GM23338 (cell line): ENCODE data around the gene PTX3. TPM values are rescaled to one million over a fixed set of nuclear protein-coding genes. Genes with fewer than 3 reads are reported as not detected.

Experiments used
- ATAC-seq: fragments of 200-7000 bp; cut with Tn5 transposase; 3 replicates; pipeline ENCODE4 v1.9.1; 2020
- DNase-seq: peaks from one replicate; pipeline ENCODE4 v3.0.0-alpha.2; 2015; ENCODE audit warnings: low spot score
- H2AFZ ChIP-seq: fragments of 200-600 bp; sonication (generic); 2 replicates; pipeline ENCODE4 v1.8.0; 2016; ENCODE audit warnings: antibody characterized with exemption, mild to moderate bottlenecking, moderate library complexity
- H3F3A ChIP-seq: fragments of 200-600 bp; sonication (generic); replicated peaks from 2 replicates; pipeline ENCODE4 v1.8.0; 2017; ENCODE audit warnings: antibody characterized with exemption, mixed run types, low read depth
- H3K27ac ChIP-seq: fragments of 200-600 bp; sonication (generic); 2 replicates; pipeline ENCODE4 v1.6.1; 2016; ENCODE audit warnings: low read depth
- H3K27me3 ChIP-seq: fragments of 200-600 bp; sonication (generic); 2 replicates; pipeline ENCODE4 v1.8.0; 2016; ENCODE audit warnings: mild to moderate bottlenecking, mixed run types, moderate library complexity; ENCODE audit not compliant: insufficient read depth
- H3K36me3 ChIP-seq: fragments of 200-600 bp; sonication (generic); 2 replicates; pipeline ENCODE4 v1.8.0; 2016; ENCODE audit warnings: mild to moderate bottlenecking; ENCODE audit not compliant: insufficient read depth
- H3K4me1 ChIP-seq: fragments of 200-600 bp; sonication (generic); 2 replicates; pipeline ENCODE4 v1.8.0; 2016; ENCODE audit warnings: mild to moderate bottlenecking, moderate library complexity; ENCODE audit not compliant: insufficient read depth
- H3K4me2 ChIP-seq: fragments of 200-600 bp; sonication (generic); 2 replicates; pipeline ENCODE4 v1.7.1; 2017; ENCODE audit warnings: mixed run types
- H3K4me3 ChIP-seq: fragments of 200-600 bp; sonication (generic); 2 replicates; pipeline ENCODE4 v1.6.1; 2016; ENCODE audit warnings: mixed run types
- H3K79me2 ChIP-seq: fragments of 200-600 bp; sonication (generic); replicated peaks from 2 replicates; pipeline ENCODE4 v1.8.0; 2017; ENCODE audit warnings: mild to moderate bottlenecking; ENCODE audit not compliant: insufficient read depth
- H3K9me2 ChIP-seq: fragments of 200-600 bp; sonication (generic); 2 replicates; pipeline ENCODE4 v1.8.0; 2017; ENCODE audit not compliant: insufficient read depth
- H4K20me1 ChIP-seq: fragments of 200-600 bp; sonication (generic); replicated peaks from 2 replicates; pipeline ENCODE4 v1.8.0; 2017; ENCODE audit warnings: mild to moderate bottlenecking; ENCODE audit not compliant: insufficient read depth
- H3K27ac Mint-ChIP-seq: 2 replicates; pipeline ENCODE4 v1.8.0; 2020; ENCODE audit warnings: inconsistent platforms, mild to moderate bottlenecking, moderate library complexity, mixed read lengths
- H3K27me3 Mint-ChIP-seq: 3 replicates; pipeline ENCODE4 v1.8.0; 2022; ENCODE audit warnings: low read depth, mild to moderate bottlenecking, moderate library complexity, mixed read lengths, inconsistent platforms; ENCODE audit not compliant: insufficient read depth, poor library complexity
- H3K36me3 Mint-ChIP-seq: 3 replicates; pipeline ENCODE4 v1.8.0; 2021; ENCODE audit warnings: low read depth, mild to moderate bottlenecking, inconsistent platforms, moderate library complexity, mixed read lengths
- H3K4me1 Mint-ChIP-seq: 3 replicates; pipeline ENCODE4 v1.8.0; 2020; ENCODE audit warnings: mild to moderate bottlenecking, inconsistent platforms, mixed read lengths
- H3K4me3 Mint-ChIP-seq: 3 replicates; pipeline ENCODE4 v1.8.0; 2021; ENCODE audit warnings: moderate library complexity, mild to moderate bottlenecking, inconsistent platforms, mixed read lengths
- H3K9me3 Mint-ChIP-seq: 3 replicates; pipeline ENCODE4 v1.8.0; 2020; ENCODE audit warnings: moderate library complexity, mild to moderate bottlenecking, inconsistent platforms, mixed read lengths
- CREB1 ChIP-seq: fragments of 250-450 bp; sonication (Bioruptor Pico); IDR thresholded peaks from 2 replicates; pipeline ENCODE4 v1.5.0; 2020; ENCODE audit warnings: low read depth, mild to moderate bottlenecking, moderate library complexity
- CTCF ChIP-seq, 2 experiments: fragments of 200-600 bp in 1 of 2; sonication (generic) in 1 of 2; conservative IDR thresholded peaks; 2 replicates each; pipeline versions ENCODE4 v1.5.1 to v1.6.1; 2016 to 2017; ENCODE audit warnings: antibody characterized with exemption in 2 of 2, low read depth in 2 of 2, mild to moderate bottlenecking in 2 of 2, moderate library complexity in 1 of 2
- ETS1 ChIP-seq: IDR thresholded peaks from 2 replicates; pipeline ENCODE4 v1.6.1; 2016; ENCODE audit warnings: antibody characterized with exemption
- EZH2 ChIP-seq: fragments of 200-600 bp; sonication (generic); IDR thresholded peaks from one replicate; pipeline ENCODE4 v1.8.0; 2017; ENCODE audit warnings: antibody characterized with exemption, mild to moderate bottlenecking, low read depth; ENCODE audit not compliant: unreplicated experiment
- EZH2phosphoT487 ChIP-seq: fragments of 200-600 bp; sonication (generic); IDR thresholded peaks from one replicate; pipeline ENCODE4 v1.8.1; 2018; ENCODE audit warnings: antibody characterized with exemption; ENCODE audit not compliant: unreplicated experiment
- JUNB ChIP-seq: IDR thresholded peaks from one replicate; pipeline ENCODE4 v1.6.1; 2016; ENCODE audit warnings: antibody characterized with exemption; ENCODE audit not compliant: unreplicated experiment
- NANOG ChIP-seq: IDR thresholded peaks from 2 replicates; pipeline ENCODE4 v1.6.1; 2016; ENCODE audit warnings: antibody characterized with exemption, borderline replicate concordance
- POLR2AphosphoS5 ChIP-seq: IDR thresholded peaks from 2 replicates; pipeline ENCODE4 v1.6.1; 2016; ENCODE audit warnings: antibody characterized with exemption, low read depth
- ZNF114 ChIP-seq: fragments of 250-450 bp; sonication (Bioruptor Pico); IDR thresholded peaks from 2 replicates; pipeline ENCODE4 v1.5.0; 2020; ENCODE audit warnings: mild to moderate bottlenecking, moderate library complexity
- ZNF331 ChIP-seq: fragments of 250-450 bp; sonication (Bioruptor Pico); IDR thresholded peaks from 2 replicates; pipeline ENCODE4 v1.5.0; 2020; ENCODE audit warnings: low read depth, mild to moderate bottlenecking, moderate library complexity
- ZNF462 ChIP-seq: fragments of 250-450 bp; sonication (Bioruptor Pico); IDR thresholded peaks from 2 replicates; pipeline ENCODE4 v1.5.0; 2020; ENCODE audit warnings: mild to moderate bottlenecking, moderate library complexity
- polyA plus RNA-seq: library from polyadenylated mRNA; unstranded; fragments of >200 nt; fragmentation: Nextera tagmentation; extraction: Ambion mirVana; gene quantifications from 2 replicates; pipeline ENCODE4 v1.2.1, GENCODE V29; 2016
- total RNA-seq: library from RNA; depleted of rRNA; stranded (reverse); fragments of >200 nt; shearing (Covaris generic); gene quantifications from 2 replicates; pipeline ENCODE4 v1.2.3, GENCODE V29; 2014

The PTX3 gene
- total and polyA plus RNA-seq, 2 experiments from 2014 or later: 1.2 to 2.4 TPM

GRCh38 chr3:157471064-157471463 lies 34.4 kb downstream of the PTX3 start (continued):
- no peak for TF ChIP-seq CREB1 (CRISPR knock-in tag)
- TF ChIP-seq ZNF331 (CRISPR knock-in tag): no peak
- TF ChIP-seq NANOG: no peak
- no peak for TF ChIP-seq CTCF (conservative IDR thresholded peaks at IDR 0.05; ENCODE audit: low read depth in 2 of 2)

DNA sequence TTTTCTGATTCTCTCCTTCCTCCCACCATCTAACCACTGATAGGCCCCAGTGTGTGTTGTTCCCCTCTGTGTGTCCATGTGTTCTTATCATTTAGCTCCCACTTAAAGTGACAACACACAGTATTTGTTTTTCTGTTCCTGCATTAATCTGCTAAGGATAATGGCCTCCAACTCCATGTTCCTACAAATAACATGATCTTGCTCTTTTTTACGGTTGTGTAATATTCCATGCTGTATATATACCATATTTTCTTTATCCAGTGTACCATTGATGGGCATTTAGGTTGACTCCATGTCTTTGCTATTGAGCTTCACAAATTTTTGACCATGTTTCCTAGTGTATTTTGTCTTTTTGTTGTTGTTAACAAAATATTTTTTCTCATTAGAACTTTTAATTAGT lies 36.0 kb downstream of the PTX3 start:
- Histone ChIP-seq H3K36me3 (no peaks in the 10 kb centered on the region), H3K4me2 (no peak overlapping the region), H3K27me3 (no peaks in the 10 kb centered on the region), H3K4me3 (no peak overlapping the region), H3K79me2 (no peaks in the 10 kb centered on the region), H3F3A (no peaks in the 10 kb centered on the region), H3K4me1 (no peaks in the 10 kb centered on the region), H3K9me2 (no peaks in the 10 kb centered on the region), H2AFZ (no peak overlapping the region), H3K27ac (no peak overlapping the region), H4K20me1 (0 out of 2 replicates have a peak, but pooled peaks cover 3% of the 10 kb centered on the region)
- no peak for DNase-seq
- Mint-ChIP-seq H3K27ac (no peak overlapping the region), H3K4me1 (no peaks in the 10 kb centered on the region), H3K36me3 (no peaks in the 10 kb centered on the region), H3K4me3 (no peak overlapping the region), H3K9me3 (no peaks in the 10 kb centered on the region), H3K27me3 (no peaks in the 10 kb centered on the region)
- no peak for ATAC-seq
- TF ChIP-seq JUNB: no peak
- TF ChIP-seq NANOG: no peak
- no peak for TF ChIP-seq ZNF462 (CRISPR knock-in tag)
- no peak for TF ChIP-seq ZNF114 (CRISPR knock-in tag)
- no peak for TF ChIP-seq CTCF (conservative IDR thresholded peaks at IDR 0.05; ENCODE audit: low read depth in 2 of 2)
- no peak for TF ChIP-seq ZNF331 (CRISPR knock-in tag)
- no peak for TF ChIP-seq CREB1 (CRISPR knock-in tag)
- TF ChIP-seq ETS1: no peak
- no peak for TF ChIP-seq POLR2AphosphoS5
- TF ChIP-seq EZH2: no peak
- no peak for TF ChIP-seq EZH2phosphoT487
